AG10803 (cell line): ENCODE data around the gene LIN28B.

Source experiments
- DNase-seq: peaks from one replicate; pipeline ENCODE4 v3.0.0; 2010; ENCODE audit warnings: low read depth
- H3K4me3 ChIP-seq: 2 replicates; pipeline ENCODE4 v1.5.1; 2011; ENCODE audit warnings: mild to moderate bottlenecking, low read length, control low read depth
- CTCF ChIP-seq: conservative IDR thresholded peaks from 2 replicates; pipeline ENCODE4 v1.5.1; 2011; ENCODE audit warnings: mild to moderate bottlenecking, low read length, control low read depth, inconsistent platforms

The LIN28B gene

GRCh38 chr6:105109955-105110895 lies 153.3 kb downstream of the LIN28B start:
- no peak for DNase-seq
- no peak for TF ChIP-seq CTCF
- no peak overlapping the region for H3K4me3 ChIP-seq

- no peak for DNase-seq
- no peak overlapping the region for H3K4me3 ChIP-seq
Measured at GRCh38 chr6:105111105-105111504, 154.2 kb downstream of the LIN28B start.

GRCh38 chr6:105111871-105112270 lies 155.0 kb downstream of the LIN28B start:
- TF ChIP-seq CTCF: no peak
- no peak for DNase-seq
- no peak overlapping the region for H3K4me3 ChIP-seq

More at GRCh38 chr6:105111105-105111504, 154.2 kb downstream of the LIN28B start:
- TF ChIP-seq CTCF: no peak

- peak; percentile 2 for DNase-seq
- no peak; the same call in 1 of the 2 replicates for TF ChIP-seq CTCF
- no peak overlapping the region for H3K4me3 ChIP-seq
Measured at GRCh38 chr6:105112577-105112976, 155.7 kb downstream of the LIN28B start.

GRCh38 chr6:105113422-105113821 lies 156.5 kb downstream of the LIN28B start:
- no peak for TF ChIP-seq CTCF
- H3K4me3 ChIP-seq: no peak overlapping the region
- DNase-seq: no peak

GRCh38 chr6:105116150-105116549 lies 159.2 kb downstream of the LIN28B start:
- no peak for TF ChIP-seq CTCF
- no peak for DNase-seq
- H3K4me3 ChIP-seq: no peak overlapping the region

- TF ChIP-seq CTCF: no peak
- H3K4me3 ChIP-seq: no peak overlapping the region
- DNase-seq: peak; percentile 42
Measured at GRCh38 chr6:105120570-105120969, 163.7 kb downstream of the LIN28B start.
